Neutrophil (primary cell): ENCODE measurements around the gene F2RL2.
A peak's percentile ranks its signal among the peaks of the same experiment; 100 is the strongest.

Source experiments
- H3K27ac ChIP-seq: fragments of 200-600 bp; sonication (generic); 2 replicates; pipeline ENCODE4 v1.5.1; 2016; ENCODE audit warnings: mild to moderate bottlenecking, moderate library complexity
- H3K27me3 ChIP-seq: fragments of 200-600 bp; sonication (generic); 2 replicates; pipeline ENCODE4 v1.6.0; 2016; ENCODE audit warnings: mild to moderate bottlenecking
- H3K36me3 ChIP-seq: fragments of 200-600 bp; sonication (generic); 2 replicates; pipeline ENCODE4 v1.5.1; 2017
- H3K4me1 ChIP-seq, 2 experiments: fragments of 200-600 bp in 1 of 2; sonication (generic) in 1 of 2; 1 replicate in 1 of 2; 2 replicates in 1 of 2; pipeline versions ENCODE4 v1.5.1 to v1.6.1; 2013 to 2016; ENCODE audit warnings: low read depth in 1 of 2, low read length in 1 of 2, mild to moderate bottlenecking in 1 of 2, moderate library complexity in 1 of 2; ENCODE audit not compliant: control insufficient read depth in 1 of 2, insufficient read depth in 1 of 2
- H3K4me3 ChIP-seq, 2 experiments: fragments of 200-600 bp in 1 of 2; sonication (generic) in 1 of 2; 1 replicate in 1 of 2; 2 replicates in 1 of 2; pipeline ENCODE4 v1.5.1; 2013 to 2016; ENCODE audit warnings: low read depth in 1 of 2, low read length in 1 of 2, mild to moderate bottlenecking in 1 of 2, moderate library complexity in 1 of 2
- H3K9me3 ChIP-seq: fragments of 200-600 bp; sonication (generic); 2 replicates; pipeline ENCODE4 v1.5.1; 2016
- TF ChIP-seq, protein P1 (sequence below): fragments of 200-600 bp; sonication (generic); IDR thresholded peaks from 2 replicates; pipeline ENCODE4 v1.5.1; 2016; ENCODE audit warnings: antibody characterized with exemption

F2RL2 gene

DNA sequence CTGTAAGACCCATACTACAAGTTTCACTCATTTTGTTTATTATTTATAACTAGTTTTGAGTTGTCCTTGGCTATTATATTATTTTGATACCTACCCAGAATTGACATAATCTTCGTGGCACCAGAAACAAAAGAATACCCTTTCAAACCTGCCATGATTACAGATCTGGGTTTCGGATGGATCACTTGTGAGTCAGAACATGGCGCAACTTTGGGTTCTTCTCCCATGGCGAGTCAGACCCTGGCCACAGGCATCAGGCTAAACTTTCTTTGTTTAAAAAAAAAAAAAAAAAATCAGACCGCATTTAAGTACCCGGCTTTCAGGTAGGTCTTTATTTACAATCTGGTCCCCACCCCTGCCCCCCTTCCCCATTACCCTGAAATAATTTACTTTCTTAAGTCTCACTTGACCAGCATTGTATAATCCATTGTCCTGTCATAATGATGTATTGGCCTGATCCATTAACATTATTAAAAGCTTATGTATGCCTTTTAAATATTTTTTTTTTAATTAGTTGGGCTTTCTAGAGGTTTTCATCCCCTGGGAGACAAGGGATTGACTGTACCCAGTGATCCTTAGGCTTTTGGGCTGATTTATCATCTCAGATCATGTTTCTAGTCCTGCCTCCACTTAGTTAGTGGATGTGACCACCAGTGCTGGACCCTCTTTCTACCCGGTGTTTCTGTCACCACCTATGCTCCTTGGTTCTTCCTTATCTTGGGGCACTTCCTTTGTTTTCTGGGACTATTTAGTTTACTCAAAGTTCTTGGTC is 43.9 kb downstream of the F2RL2 start:
- TF ChIP-seq, protein P1, sequence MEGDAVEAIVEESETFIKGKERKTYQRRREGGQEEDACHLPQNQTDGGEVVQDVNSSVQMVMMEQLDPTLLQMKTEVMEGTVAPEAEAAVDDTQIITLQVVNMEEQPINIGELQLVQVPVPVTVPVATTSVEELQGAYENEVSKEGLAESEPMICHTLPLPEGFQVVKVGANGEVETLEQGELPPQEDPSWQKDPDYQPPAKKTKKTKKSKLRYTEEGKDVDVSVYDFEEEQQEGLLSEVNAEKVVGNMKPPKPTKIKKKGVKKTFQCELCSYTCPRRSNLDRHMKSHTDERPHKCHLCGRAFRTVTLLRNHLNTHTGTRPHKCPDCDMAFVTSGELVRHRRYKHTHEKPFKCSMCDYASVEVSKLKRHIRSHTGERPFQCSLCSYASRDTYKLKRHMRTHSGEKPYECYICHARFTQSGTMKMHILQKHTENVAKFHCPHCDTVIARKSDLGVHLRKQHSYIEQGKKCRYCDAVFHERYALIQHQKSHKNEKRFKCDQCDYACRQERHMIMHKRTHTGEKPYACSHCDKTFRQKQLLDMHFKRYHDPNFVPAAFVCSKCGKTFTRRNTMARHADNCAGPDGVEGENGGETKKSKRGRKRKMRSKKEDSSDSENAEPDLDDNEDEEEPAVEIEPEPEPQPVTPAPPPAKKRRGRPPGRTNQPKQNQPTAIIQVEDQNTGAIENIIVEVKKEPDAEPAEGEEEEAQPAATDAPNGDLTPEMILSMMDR = no peak
- Histone ChIP-seq H3K27me3 (no peaks in the 10 kb centered on the region), H3K36me3 (peaks cover 10% of the 10 kb centered on the region), H3K9me3 (no peaks in the 10 kb centered on the region), H3K4me3 (no peak overlapping the region), H3K27ac (no peak overlapping the region), H3K4me1 (no peaks in the 10 kb centered on the region)

DNA sequence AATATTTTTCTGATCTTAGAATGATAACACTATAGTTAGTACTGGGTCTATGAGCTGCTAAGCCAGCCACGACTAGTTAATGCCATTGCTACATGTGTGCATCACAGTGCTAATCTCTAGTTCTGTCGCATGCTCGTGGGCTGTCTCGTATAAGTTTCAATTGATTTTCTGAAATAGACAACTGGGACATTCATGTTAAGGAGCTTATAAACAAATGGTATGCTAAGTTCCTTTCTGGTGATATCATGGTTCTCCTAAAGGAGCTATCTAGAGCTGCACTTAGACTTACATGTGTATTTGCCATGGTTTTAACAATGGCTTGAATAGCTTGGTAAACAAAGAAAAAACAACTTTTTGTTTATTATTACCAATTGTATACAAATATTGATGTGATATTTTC is 46.2 kb downstream of the F2RL2 start:
- H3K27ac ChIP-seq = no peak overlapping the region
- no peaks in the 10 kb centered on the region for H3K27me3 ChIP-seq
- TF ChIP-seq, protein P1 = no peak
- no peak overlapping the region for H3K4me3 ChIP-seq
- H3K4me1 ChIP-seq = no peaks in the 10 kb centered on the region
- H3K36me3 ChIP-seq = peaks cover 10% of the 10 kb centered on the region
- no peaks in the 10 kb centered on the region for H3K9me3 ChIP-seq

DNA sequence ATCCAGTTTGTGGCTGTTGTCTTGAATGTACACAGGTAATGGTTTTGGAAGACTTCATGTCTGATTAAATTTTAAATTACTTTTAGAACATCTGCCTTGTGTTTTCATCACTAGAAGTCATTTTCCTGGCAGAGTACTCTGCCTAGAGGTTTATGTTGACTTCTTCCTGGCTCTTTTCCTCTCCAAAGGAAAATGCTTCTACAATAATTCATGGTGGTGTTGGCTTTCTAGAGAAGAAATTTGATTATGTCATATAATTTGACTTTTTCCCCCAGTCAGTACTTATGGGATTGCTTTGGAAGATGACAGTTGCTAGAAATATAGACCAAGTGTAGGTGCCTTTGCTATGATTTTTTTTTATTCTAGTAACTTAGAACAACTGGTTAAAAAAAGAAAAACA is 46.8 kb downstream of the F2RL2 start:
- Histone ChIP-seq H3K9me3 (no peaks in the 10 kb centered on the region), H3K27me3 (no peaks in the 10 kb centered on the region), H3K4me1 (peaks cover 5% of the 10 kb centered on the region in 2 experiments), H3K27ac (no peak overlapping the region), H3K4me3 (no peak overlapping the region), H3K36me3 (peaks cover 10% of the 10 kb centered on the region)
- TF ChIP-seq, protein P1 = no peak

DNA sequence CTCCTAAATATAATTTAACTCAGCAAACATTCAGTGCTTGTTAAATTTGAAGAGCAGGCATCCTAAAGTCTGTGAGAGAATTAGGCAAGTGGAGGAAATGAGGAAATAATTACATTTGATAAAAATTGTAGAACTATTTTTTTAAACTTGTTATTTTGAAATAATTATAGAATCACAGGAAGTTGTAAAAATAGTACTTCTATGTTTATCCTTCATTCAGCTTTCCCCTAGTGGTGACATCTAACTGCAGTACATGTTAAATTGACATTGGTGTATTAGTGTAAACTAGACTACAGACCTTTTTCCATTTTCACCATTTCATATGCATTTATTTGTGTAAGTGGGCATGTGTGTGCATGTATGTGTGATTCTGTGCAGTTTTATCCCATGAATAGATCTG is 51.6 kb downstream of the F2RL2 start:
- Histone ChIP-seq H3K9me3 (no peaks in the 10 kb centered on the region), H3K4me3 (no peak overlapping the region), H3K27ac (peak overlapping the region; percentile 52), H3K4me1 (peaks cover 15 to 25% of the 10 kb centered on the region in 2 experiments), H3K27me3 (no peaks in the 10 kb centered on the region), H3K36me3 (peaks cover 10% of the 10 kb centered on the region)
- TF ChIP-seq, protein P1 = no peak

DNA sequence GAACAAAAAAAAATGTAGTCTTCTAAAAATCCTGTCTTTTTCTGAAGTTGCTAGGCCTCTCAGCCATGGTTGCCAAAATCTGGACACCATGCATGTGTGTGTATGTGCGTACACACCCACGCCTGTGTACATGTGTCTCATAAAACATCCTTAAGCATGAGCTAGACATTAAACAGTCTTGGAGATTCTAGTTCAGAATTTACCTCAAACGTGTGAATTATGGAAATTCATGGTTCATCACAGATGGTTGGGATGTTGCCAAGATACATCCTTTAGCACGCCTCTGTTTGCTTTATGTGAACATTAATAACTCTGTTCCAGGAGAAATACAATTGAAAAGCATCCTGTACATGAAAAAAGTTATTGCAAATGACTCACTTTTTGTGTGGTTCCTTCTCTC is 53.0 kb downstream of the F2RL2 start:
- H3K4me3 ChIP-seq = no peak overlapping the region
- H3K36me3 ChIP-seq = peaks cover 5% of the 10 kb centered on the region
- no peaks in the 10 kb centered on the region for H3K27me3 ChIP-seq
- no peak overlapping the region for H3K27ac ChIP-seq
- TF ChIP-seq, protein P1 = no peak
- no peaks in the 10 kb centered on the region for H3K9me3 ChIP-seq
- peaks cover 17 to 31% of the 10 kb centered on the region in 2 experiments for H3K4me1 ChIP-seq
